Measurements from ENCODE around the gene ADGRB3. TPM values are rescaled to one million over a fixed set of nuclear protein-coding genes. Genes with fewer than 3 reads are reported as not detected.

ADGRB3 gene
- total RNA-seq, 6 donors from 2014 or later: 1.1 to 7.3 (median 3.0) TPM

DNA sequence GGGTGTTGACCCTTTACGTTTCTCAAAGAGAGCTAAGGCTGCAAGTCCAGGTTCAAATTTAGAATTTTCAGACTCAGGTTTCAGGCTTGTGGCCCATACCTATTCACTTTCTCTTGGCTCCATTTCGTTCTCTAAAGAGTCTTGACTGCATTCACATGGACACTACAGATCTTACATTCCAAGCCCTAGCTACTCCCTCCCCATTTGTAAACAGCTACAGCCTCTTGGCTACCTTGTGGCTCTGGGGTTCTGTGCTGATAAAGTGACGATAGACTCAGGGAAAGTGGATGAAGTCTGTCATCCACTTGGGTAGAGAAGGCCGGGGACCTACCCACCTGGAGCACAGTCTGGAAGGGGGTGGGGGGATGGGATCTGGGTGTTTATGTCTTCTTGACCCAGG, 658.4 kb downstream of the ADGRB3 start:
- 58 to 61% methylated on average over 4 of the region's 4 CpGs for WGBS, 2 donors
- Histone ChIP-seq H3K36me3 (no peaks in the 10 kb centered on the region), H3K27ac (no peak overlapping the region), H3K4me1 (no peaks in the 10 kb centered on the region), H3K4me3 (no peak overlapping the region), H3K9me3 (no peaks in the 10 kb centered on the region), H3K27me3 (no peaks in the 10 kb centered on the region)
- no peak for TF ChIP-seq POLR2AphosphoS5 (IDR thresholded peaks at IDR 0.05)
- no peak for TF ChIP-seq EP300 (IDR thresholded peaks at IDR 0.05)
- TF ChIP-seq POLR2A (IDR thresholded peaks at IDR 0.05): no peak
- TF ChIP-seq, protein P1, sequence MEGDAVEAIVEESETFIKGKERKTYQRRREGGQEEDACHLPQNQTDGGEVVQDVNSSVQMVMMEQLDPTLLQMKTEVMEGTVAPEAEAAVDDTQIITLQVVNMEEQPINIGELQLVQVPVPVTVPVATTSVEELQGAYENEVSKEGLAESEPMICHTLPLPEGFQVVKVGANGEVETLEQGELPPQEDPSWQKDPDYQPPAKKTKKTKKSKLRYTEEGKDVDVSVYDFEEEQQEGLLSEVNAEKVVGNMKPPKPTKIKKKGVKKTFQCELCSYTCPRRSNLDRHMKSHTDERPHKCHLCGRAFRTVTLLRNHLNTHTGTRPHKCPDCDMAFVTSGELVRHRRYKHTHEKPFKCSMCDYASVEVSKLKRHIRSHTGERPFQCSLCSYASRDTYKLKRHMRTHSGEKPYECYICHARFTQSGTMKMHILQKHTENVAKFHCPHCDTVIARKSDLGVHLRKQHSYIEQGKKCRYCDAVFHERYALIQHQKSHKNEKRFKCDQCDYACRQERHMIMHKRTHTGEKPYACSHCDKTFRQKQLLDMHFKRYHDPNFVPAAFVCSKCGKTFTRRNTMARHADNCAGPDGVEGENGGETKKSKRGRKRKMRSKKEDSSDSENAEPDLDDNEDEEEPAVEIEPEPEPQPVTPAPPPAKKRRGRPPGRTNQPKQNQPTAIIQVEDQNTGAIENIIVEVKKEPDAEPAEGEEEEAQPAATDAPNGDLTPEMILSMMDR (IDR thresholded peaks at IDR 0.05): no peak
- DNase-seq (no peak), ATAC-seq (ENCODE audit: low FRiP score in 2 of 2) (no peak)

DNA sequence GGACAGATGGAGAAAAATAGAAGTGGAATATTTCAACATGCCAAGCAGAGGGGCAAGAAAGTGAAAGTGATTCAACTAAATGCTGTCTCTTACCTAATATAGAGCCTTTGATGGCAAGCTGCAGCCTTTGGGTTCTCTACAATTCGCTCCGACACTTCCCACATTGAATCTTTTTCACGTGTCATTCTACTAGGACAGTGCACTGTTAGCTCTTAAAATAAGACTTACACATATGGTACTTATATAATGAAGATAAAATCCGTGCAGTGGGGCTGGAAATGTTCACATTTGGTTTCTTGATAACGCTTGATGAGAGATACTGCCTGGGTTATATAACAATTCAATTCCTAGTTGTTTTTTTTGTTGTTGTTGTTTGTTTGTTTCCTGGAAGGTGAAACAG, 659.3 kb downstream of the ADGRB3 start:
- Histone ChIP-seq H3K27ac (no peak overlapping the region), H3K36me3 (no peaks in the 10 kb centered on the region), H3K4me3 (no peak overlapping the region), H3K9me3 (no peaks in the 10 kb centered on the region), H3K27me3 (no peaks in the 10 kb centered on the region), H3K4me1 (no peaks in the 10 kb centered on the region)
- no peak for ATAC-seq (ENCODE audit: low FRiP score in 2 of 2)
- no peak for TF ChIP-seq POLR2AphosphoS5 (IDR thresholded peaks at IDR 0.05)
- TF ChIP-seq, protein P1 (IDR thresholded peaks at IDR 0.05): no peak
- TF ChIP-seq EP300 (IDR thresholded peaks at IDR 0.05): no peak
- 74 to 78% methylated on average over 5 of the region's 5 CpGs for WGBS, 2 donors
- no peak for DNase-seq

DNA sequence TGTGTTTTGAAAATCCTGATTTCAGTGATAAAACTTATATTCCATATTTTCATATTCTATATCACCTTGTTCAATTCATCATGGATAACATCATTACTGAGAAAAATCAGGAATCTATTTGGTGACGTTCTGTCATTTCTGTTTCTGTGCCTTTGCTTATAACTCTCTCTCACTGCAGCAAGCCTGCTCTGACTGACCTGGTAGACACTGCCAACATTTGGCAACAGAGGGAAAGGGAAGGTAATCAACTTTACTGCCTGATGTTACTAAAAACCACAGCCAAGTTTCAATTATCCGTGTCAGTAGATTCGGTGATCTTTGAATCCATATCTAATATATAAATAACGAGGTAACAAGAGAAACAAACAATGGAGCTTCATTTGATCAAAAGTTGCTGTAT, 659.8 kb downstream of the ADGRB3 start:
- WGBS, 2 donors: 81 to 83% methylated on average over 4 of the region's 4 CpGs
- Histone ChIP-seq H3K27ac (no peak overlapping the region), H3K9me3 (no peaks in the 10 kb centered on the region), H3K4me3 (no peak overlapping the region), H3K36me3 (no peaks in the 10 kb centered on the region), H3K27me3 (no peaks in the 10 kb centered on the region), H3K4me1 (no peaks in the 10 kb centered on the region)
- DNase-seq: no peak
- ATAC-seq (ENCODE audit: low FRiP score in 2 of 2): no peak
- TF ChIP-seq, protein P1 (IDR thresholded peaks at IDR 0.05): no peak
- TF ChIP-seq POLR2AphosphoS5 (IDR thresholded peaks at IDR 0.05): no peak

DNA sequence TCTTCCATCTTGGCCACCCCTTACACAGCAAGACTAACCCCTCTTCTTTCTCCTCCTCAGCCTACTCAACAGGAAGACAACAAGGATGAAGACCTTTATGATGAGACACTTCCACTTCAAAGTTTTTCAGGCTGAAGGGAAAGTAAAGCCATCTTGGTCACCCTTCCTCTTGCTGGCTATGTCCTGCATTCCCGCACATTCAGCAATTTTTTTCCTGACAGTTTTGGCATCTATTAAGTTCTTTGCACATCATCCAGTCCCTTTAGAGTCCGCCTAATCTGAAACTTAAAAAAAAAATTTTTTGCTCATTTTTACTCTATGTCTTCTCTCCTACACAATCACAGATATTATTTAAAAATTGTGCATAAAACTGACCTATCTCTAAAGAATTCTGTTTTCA, 668.3 kb downstream of the ADGRB3 start:
- ATAC-seq (ENCODE audit: low FRiP score in 2 of 2) (no peak), DNase-seq (no peak)
- no peaks in the 10 kb centered on the region for H3K27me3 ChIP-seq
- H3K9me3 ChIP-seq: no peaks in the 10 kb centered on the region
- 71 to 80% methylated on average over 2 of the region's 2 CpGs for WGBS, 2 donors
- H3K36me3 ChIP-seq: no peaks in the 10 kb centered on the region
- TF ChIP-seq, protein P1 (IDR thresholded peaks at IDR 0.05): no peak
- TF ChIP-seq POLR2A (IDR thresholded peaks at IDR 0.05): no peak
- no peak for TF ChIP-seq POLR2AphosphoS5 (IDR thresholded peaks at IDR 0.05)
- no peak for TF ChIP-seq EP300 (IDR thresholded peaks at IDR 0.05)
- H3K27ac ChIP-seq: no peak overlapping the region
- H3K4me1 ChIP-seq: no peaks in the 10 kb centered on the region
- no peak overlapping the region for H3K4me3 ChIP-seq

DNA sequence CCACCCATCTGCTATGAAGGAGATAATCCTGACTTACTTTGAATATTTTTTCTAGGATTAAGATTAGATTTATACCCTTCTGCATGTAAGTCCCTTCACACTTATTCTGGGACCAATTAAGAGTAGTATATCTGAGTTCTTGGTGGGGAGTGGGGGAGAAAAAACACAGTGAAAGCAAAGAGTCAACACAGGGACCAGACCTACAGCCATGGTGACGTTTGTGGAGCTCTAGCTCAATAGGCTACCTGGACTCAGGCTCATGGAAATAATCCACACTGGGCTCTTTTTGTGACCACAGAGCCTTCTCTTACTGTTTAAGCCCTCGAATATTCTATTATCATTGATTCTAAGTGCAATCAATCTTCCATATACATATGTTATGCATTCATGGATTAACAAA, 670.4 kb downstream of the ADGRB3 start:
- Histone ChIP-seq H3K36me3 (no peaks in the 10 kb centered on the region), H3K4me1 (no peaks in the 10 kb centered on the region), H3K9me3 (no peaks in the 10 kb centered on the region), H3K27ac (no peak overlapping the region), H3K27me3 (no peaks in the 10 kb centered on the region), H3K4me3 (no peak overlapping the region)
- ATAC-seq (ENCODE audit: low FRiP score in 2 of 2) (no peak), DNase-seq (no peak)
- 46 to 70% methylated on average over 2 of the region's 2 CpGs for WGBS, 2 donors
- TF ChIP-seq, protein P1 (IDR thresholded peaks at IDR 0.05): no peak
- TF ChIP-seq POLR2A (IDR thresholded peaks at IDR 0.05): no peak
- TF ChIP-seq EP300 (IDR thresholded peaks at IDR 0.05): no peak
- no peak for TF ChIP-seq POLR2AphosphoS5 (IDR thresholded peaks at IDR 0.05)

Data from upper lobe of left lung (tissue), 6 donors.